GM19099 (cell line): ENCODE results near the gene CDH23.

Experiments used
- POLR2A ChIP-seq: IDR thresholded peaks from 3 replicates; pipeline ENCODE4 v1.6.1; 2011; ENCODE audit warnings: low read depth; ENCODE audit not compliant: insufficient read length; ENCODE audit errors: extremely low read depth

CDH23 gene

GRCh38 chr10:71746344-71747037 is 349.8 kb downstream of the CDH23 start:
- TF ChIP-seq POLR2A, result no peak

DNA sequence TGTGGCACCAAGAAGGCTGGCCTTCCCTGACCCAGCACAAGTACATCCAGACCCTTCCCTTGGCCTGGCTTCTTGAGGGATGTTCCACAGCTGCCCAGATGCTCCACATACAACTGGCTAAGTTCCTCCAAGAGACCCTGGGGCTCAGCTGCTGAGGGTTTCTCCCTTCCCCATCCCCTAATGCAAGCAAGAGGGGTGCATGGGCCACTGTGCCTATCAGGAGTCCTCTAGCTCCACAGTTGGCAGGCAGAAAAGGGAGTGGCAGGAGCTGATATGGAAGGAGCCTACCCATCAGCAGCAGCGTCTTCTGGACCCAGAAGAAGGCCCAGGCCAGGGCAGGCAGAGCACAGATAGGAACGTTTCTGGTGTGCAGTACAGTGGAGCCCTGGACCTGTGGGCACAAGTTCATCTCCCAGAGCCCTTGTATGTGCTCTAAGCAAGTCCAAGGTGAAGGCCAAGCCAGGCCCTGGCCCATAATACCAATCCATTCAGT is 350.4 kb downstream of the CDH23 start:
- TF ChIP-seq POLR2A, result no peak

DNA sequence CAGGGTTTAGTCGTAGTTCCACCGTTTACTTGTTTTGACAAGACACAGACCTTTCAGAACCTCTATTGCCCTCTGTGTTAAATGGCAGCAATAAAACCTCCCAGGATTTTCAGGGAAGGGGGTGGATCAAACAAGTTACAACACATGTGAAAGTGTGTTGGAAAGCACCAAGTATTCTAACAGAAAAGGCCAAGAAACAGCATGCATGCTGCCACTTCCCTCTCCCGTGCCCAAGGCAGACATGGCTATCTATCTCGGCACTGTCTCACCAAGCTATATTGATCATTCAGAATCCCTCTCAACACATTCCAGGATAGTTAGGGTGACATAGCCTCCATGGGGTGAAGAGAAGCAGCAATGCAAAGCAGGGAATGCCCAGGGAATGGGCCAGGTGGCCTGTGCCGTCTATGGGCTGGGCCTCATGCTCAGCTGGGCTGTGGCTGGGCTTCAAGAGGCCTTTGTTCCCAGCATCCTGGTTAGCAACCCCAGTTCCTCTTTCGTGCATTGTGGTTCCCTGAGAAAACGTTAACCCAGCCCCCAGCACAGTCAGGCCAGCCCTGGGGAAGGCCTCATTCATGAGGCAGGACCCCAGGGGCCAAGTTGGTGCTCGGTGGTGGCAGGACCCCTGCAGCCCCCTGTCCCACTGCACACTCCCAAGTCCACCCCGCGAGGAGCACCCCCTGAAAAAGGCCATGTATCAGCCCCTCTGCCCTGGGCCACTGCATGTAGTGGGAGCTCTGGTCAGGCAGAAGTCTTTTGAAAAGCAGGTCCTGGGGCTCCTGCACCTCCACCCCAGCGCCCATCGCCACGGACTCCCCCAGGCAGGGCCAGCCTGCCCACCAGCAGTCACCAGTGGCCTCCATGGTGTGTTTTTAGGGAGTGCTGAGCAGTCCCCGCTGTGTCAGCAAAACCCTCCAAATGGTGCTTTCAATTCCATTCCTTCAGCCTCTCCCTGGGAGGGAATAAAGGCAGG is 351.1 kb downstream of the CDH23 start:
- TF ChIP-seq POLR2A, result no peak

DNA sequence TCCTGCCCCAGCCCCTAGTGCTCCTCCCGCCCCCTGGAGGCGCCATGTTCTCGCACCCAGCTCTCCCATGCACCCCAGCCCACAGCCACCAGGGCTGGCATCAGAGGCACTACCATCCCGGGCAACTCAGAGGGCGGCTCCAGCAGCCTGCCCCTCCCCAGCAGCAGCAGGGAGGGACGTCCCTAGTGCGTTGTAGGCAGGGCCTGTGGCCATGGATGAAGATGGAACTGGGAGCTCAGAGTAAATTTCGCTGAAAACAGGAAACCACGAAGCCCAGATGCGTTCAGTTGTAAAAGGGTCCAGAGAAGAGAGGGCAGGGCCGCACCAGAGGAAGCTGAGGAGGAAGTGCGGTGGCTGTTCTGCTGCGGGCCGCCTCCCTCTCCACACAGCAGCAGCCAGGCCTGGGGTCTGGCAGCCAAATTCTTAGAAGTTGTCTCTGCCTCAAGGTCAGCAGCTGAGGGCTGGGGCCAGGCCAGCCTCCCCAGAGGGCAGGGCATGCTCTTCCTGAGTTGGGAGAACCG is 352.0 kb downstream of the CDH23 start:
- TF ChIP-seq POLR2A, result peak; percentile 45

DNA sequence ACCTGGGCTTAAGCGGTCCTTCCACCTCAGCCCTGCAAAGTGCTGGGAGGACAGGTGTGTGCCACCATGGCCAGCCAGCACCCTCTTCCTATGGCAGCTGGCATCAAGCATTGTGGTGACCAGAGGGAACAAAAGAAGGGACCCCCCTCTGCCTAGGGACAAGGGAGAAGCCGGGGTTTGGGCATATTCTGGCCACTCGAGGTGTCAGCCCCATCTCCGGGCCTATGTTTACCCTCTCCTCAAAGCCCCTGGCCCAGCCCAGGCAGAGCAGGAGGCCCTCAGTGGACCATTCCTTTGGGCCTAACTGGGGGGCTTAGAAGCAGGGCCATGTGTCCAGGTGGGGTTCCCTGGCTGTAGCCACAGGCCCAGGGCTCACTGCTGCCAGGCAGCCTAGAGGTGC is 352.7 kb downstream of the CDH23 start:
- no peak for TF ChIP-seq POLR2A

GRCh38 chr10:71750124-71750841 is 353.6 kb downstream of the CDH23 start:
- no peak for TF ChIP-seq POLR2A

DNA sequence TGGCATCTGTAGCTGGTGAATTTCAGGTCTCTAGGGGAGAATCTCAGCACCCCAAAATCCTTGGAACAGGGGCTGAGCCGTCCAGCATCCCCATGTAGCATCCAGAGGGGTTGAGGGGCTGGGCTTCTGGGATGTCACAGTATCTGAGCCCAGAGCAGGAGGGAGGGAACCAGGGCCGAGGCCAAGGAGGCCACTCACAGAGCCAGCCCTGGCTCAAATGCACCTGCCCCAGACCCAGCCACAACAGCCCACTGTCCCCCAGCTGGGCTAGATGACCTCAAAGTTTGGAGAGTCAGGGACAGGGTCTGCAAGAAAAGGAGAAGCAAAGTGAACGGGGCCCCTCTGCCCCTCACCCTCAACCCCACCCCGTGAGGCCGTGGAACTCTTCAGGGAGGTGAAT is 354.3 kb downstream of the CDH23 start:
- no peak for TF ChIP-seq POLR2A

- no peak for TF ChIP-seq POLR2A
These were observed 354.9 kb downstream of the CDH23 start for GRCh38 chr10:71751515-71752224.

DNA sequence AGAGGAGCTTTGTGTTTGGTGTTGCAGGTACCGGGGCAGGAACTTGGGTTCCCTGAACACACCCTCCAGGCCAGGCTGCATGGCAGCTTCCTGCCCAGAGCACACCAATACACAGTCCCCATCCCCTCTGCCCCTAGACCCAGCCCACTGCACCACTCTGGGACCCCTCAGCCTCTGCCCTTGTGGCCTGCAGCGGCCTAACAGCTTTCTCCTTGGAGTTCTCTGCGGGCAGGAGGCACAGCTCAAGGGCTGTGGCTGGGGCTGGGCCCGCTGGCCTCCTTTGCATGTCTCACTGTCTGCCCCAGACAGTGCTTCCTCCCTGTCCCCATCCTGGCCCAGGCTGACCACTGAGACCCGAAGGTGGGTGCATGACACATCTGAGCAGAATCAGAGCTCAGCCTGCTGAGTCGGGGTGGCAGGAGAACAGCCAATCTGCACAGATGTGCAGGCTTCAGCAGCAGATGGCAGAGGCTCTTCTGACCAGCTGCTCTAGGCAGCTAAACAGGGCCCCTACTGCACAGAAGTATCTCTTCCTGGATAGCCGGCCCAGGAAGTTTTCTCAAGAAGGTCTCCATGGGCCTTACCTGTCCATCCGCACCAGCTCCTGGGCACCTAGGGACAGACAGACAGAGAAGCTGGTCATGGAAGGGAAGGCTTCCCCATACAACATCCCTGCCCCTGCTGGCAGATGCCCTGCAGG is 355.8 kb downstream of the CDH23 start:
- TF ChIP-seq POLR2A, result no peak

DNA sequence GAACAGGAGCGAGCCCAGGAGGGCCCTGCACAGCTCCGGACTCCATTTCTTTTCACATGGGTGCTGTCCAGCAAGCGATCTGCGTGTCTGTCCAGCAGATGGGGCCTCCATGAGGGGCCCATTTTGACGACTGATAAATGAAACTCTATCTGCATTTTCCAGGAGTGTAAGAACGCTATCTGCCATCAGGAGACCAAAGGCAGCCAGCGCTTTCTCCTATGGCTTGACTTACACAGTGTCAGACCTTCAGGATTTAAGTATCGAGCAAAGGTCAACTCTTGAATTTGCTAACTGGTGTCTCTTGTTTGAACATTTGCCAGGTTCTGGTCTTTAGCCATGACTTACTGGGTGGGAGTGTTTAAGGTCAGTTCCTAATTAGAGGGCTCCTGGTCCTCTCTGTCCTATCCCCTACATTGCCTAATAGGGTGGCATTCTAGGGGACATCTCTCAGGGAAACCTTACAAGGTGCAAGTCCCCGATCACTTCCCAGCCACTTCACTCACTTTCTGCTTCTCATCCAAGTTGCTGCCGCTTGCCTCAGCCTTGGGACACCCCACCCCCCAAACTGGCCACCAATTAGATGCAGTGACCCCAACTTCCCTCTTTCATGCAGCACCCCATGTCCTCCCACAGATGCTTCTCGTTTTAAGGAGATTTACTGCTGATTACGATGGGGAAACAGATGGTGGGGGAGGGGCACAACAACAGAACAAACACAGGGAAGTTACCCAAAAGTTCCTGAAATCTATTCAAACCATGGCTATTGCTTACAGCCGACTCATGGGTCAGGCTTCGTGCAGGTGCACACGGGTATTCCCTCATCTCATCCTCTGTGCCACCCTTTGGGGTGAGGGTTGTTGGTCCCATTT is 356.6 kb downstream of the CDH23 start:
- no peak for TF ChIP-seq POLR2A

DNA sequence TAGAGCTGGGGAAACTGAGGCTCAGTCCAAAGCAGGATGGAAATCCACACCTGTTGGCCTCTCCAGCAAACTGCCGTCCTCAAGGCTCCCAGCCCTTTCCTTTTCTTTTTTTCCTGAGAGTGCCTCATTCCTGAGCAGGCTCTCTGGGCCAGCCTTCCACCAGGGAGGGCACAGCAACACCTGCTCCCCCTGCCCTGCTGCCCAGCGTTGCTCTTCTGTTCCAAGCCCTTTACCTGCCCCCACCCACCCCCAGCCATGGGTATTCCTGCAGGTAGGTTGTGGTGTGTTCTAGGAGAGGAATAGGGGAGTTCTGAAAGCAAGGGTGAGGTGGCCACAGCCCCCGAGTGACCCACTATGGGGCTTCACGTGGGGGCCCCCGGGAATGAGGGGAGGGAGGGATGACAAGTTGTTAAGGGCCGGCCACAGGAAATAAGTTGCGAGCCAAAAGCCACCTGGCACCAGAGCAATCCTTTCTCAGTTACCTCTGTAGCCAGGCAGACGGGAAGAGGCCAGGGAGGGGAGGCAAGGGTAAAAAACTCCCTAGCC is 357.3 kb downstream of the CDH23 start:
- TF ChIP-seq POLR2A, result no peak

GRCh38 chr10:71754562-71754961 is 357.8 kb downstream of the CDH23 start:
- no peak for TF ChIP-seq POLR2A
